HepG2 (cell line): ENCODE results near the gene GAS2L1. TPM values are rescaled to one million over a fixed set of nuclear protein-coding genes. Genes with fewer than 3 reads are reported as not detected.

Source experiments
- ATAC-seq: fragments of 200-7000 bp; cut with Tn5 transposase; 3 replicates; pipeline ENCODE4 v1.9.1; 2020; ENCODE audit warnings: mild to moderate bottlenecking, moderate library complexity
- BruUV-seq: library from RNA; stranded (reverse); fragments of 400-500 nt; replicated peaks from 2 replicates; lab custom pipeline; 2021; lab: Mats Ljungman, UMichigan
- CTCF ChIA-PET: fragments of 300-600 bp; formaldehyde crosslinking; extraction: SDS; loops from one replicate; lab custom pipeline; 2021; ENCODE audit warnings: low total read pairs, inconsistent platforms, low intra/inter-chr PET ratio; lab: Yijun Ruan, JAX
- POLR2A ChIA-PET: fragments of 350-600 bp; sonication (Branson Sonifier 250); formaldehyde crosslinking; loops from one replicate; lab custom pipeline; 2020; ENCODE audit warnings: antibody characterized with exemption, inconsistent platforms; lab: Yijun Ruan, JAX
- DNase-seq: peaks from one replicate; pipeline ENCODE4 v3.0.0-alpha.2; 2015; ENCODE audit warnings: low spot score
- FAIRE-seq: peaks from 3 replicates; lab custom pipeline; 2011; peaks lifted over from hg19 to GRCh38; lab: Jason Lieb, UNC
- H2AFZ ChIP-seq: one replicate; pipeline ENCODE4 v1.6.1; 2011; ENCODE audit warnings: low read length, inconsistent platforms
- H3K27ac ChIP-seq: fragments of 300-600 bp; 3 replicates; pipeline ENCODE4 v1.8.0; 2011; ENCODE audit warnings: mixed run types, mild to moderate bottlenecking, mixed read lengths, low read length, inconsistent platforms; ENCODE audit not compliant: insufficient read depth; ENCODE audit errors: extremely low read length
- H3K27me3 ChIP-seq, 2 experiments: fragments of 200-600 bp in 1 of 2; 2 replicates in 1 of 2; 3 replicates in 1 of 2; pipeline versions ENCODE4 v1.6.0 to v1.8.0; 2011; ENCODE audit warnings: low read length in 2 of 2, mild to moderate bottlenecking in 2 of 2, moderate library complexity in 2 of 2, inconsistent platforms in 1 of 2; ENCODE audit not compliant: insufficient read depth in 2 of 2, control insufficient read depth in 1 of 2
- H3K36me3 ChIP-seq, 2 experiments: fragments of 200-600 bp in 1 of 2; replicated peaks in 1 of 2; 2 replicates in 1 of 2; 3 replicates in 1 of 2; pipeline versions ENCODE4 v1.5.1 to v1.8.0; 2011; ENCODE audit warnings: low read length in 2 of 2, inconsistent platforms in 1 of 2; ENCODE audit not compliant: insufficient read depth in 2 of 2, control insufficient read depth in 1 of 2
- H3K4me1 ChIP-seq: 2 replicates; pipeline ENCODE4 v1.5.1; 2012; ENCODE audit warnings: low read length, inconsistent platforms; ENCODE audit not compliant: insufficient read depth
- H3K4me2 ChIP-seq: 2 replicates; pipeline ENCODE4 v1.6.0; 2011; ENCODE audit warnings: low read depth, low read length, inconsistent platforms
- H3K4me3 ChIP-seq, 3 experiments: fragments of 200-600 bp in 1 of 3; sonication (generic), shearing (Covaris generic) in 1 of 3; replicated peaks in 1 of 3; 2 replicates each; pipeline ENCODE4 v1.5.1; 2011 to 2016; ENCODE audit warnings: low read length in 3 of 3, inconsistent platforms in 2 of 3, low read depth in 2 of 3, mild to moderate bottlenecking in 2 of 3, control low read depth in 1 of 3, mixed read lengths in 1 of 3; ENCODE audit not compliant: insufficient read depth in 1 of 3
- H3K79me2 ChIP-seq: one replicate; pipeline ENCODE4 v1.6.1; 2011; ENCODE audit warnings: low read length, inconsistent platforms; ENCODE audit not compliant: insufficient read depth
- H3K9ac ChIP-seq: 2 replicates; pipeline ENCODE4 v1.6.0; 2011; ENCODE audit warnings: mild to moderate bottlenecking, low read depth, low read length, inconsistent platforms; ENCODE audit not compliant: insufficient read depth
- H3K9me3 ChIP-seq: 2 replicates; pipeline ENCODE4 v1.5.1; 2012; ENCODE audit warnings: mild to moderate bottlenecking, low read length
- H4K20me1 ChIP-seq: 2 replicates; pipeline ENCODE4 v1.6.0; 2011; ENCODE audit warnings: inconsistent platforms, mild to moderate bottlenecking, low read length, moderate library complexity; ENCODE audit not compliant: insufficient read depth
- CEBPG ChIP-seq: IDR thresholded peaks from 2 replicates; pipeline ENCODE4 v1.6.1; 2016
- CENPT ChIP-seq: sonication (generic); formaldehyde crosslinking; IDR thresholded peaks from 2 replicates; pipeline ENCODE4 v1.8.0; 2022; ENCODE audit warnings: low read depth, mild to moderate bottlenecking, moderate library complexity, missing genetic modification reagents
- ISX ChIP-seq: sonication (generic); formaldehyde crosslinking; conservative IDR thresholded peaks from 2 replicates; pipeline ENCODE4 v1.5.0; 2020; ENCODE audit warnings: missing genetic modification reagents
- MEIS1 ChIP-seq: sonication (generic); formaldehyde crosslinking; IDR thresholded peaks from 2 replicates; pipeline ENCODE4 v1.9.0; 2021; ENCODE audit warnings: mild to moderate bottlenecking, missing genetic modification reagents, moderate library complexity, borderline replicate concordance
- MXI1 ChIP-seq: IDR thresholded peaks from 3 replicates; pipeline ENCODE4 v1.6.1; 2012; ENCODE audit warnings: low read depth, low read length, inconsistent platforms, borderline replicate concordance
- YEATS2 ChIP-seq: sonication (generic); formaldehyde crosslinking; IDR thresholded peaks from 2 replicates; pipeline ENCODE4 v1.4.0; 2020; ENCODE audit warnings: missing genetic modification reagents, borderline replicate concordance
- YEATS4 ChIP-seq: sonication (generic); formaldehyde crosslinking; IDR thresholded peaks from 2 replicates; pipeline ENCODE4 v1.4.0; 2020; ENCODE audit warnings: missing genetic modification reagents, borderline replicate concordance
- ZNF296 ChIP-seq: sonication (generic); formaldehyde crosslinking; conservative IDR thresholded peaks from 2 replicates; pipeline ENCODE4 v1.5.0; 2020; ENCODE audit warnings: mild to moderate bottlenecking, missing genetic modification reagents
- ZNF431 ChIP-seq: sonication (generic); formaldehyde crosslinking; IDR thresholded peaks from 2 replicates; pipeline ENCODE4 v1.9.0; 2022; ENCODE audit warnings: missing genetic modification reagents, low read depth, mild to moderate bottlenecking, borderline replicate concordance
- ZNF660 ChIP-seq: sonication (generic); formaldehyde crosslinking; IDR thresholded peaks from 2 replicates; pipeline ENCODE4 v1.5.1; 2020; ENCODE audit warnings: mild to moderate bottlenecking, low read depth, missing genetic modification reagents, borderline replicate concordance
- WGBS: methylation state at CpG from one replicate; pipeline ENCODE4 v1.1.6; 2017; ENCODE audit warnings: low lambda C conversion rate; 5-methylcytosine and 5-hydroxymethylcytosine counted together
- in situ Hi-C: cut with HindIII; loops from 2 replicates; pipeline ENCODE4 v1.10.0; 2017; ENCODE audit warnings: low pct_unique_long_range_greater_than_20kb; ENCODE audit not compliant: extremely low pct_ligation_motif_present
- intact Hi-C: fragments of 100-400 bp; cut with micrococcal nuclease; formaldehyde crosslinking; loops from one replicate; pipeline ENCODE4 v1.10.0; 2022; ENCODE audit not compliant: unreplicated experiment
- polyA plus RNA-seq, 8 experiments: library from polyadenylated mRNA; depleted of rRNA in 3 of 8; stranded (reverse) in 7 of 8; unstranded in 1 of 8; fragments of >200 nt; fragmentation: Illumina TruSeq in 4 of 8; extraction: Trizol in 4 of 8; gene quantifications; 2 replicates each; pipeline versions ENCODE4 v1.2.1 to v1.2.3, GENCODE V29; 2011 to 2016; ENCODE audit warnings: low read depth in 4 of 8, missing spikeins in 1 of 8, mixed read lengths in 1 of 8; ENCODE audit not compliant: insufficient read depth in 1 of 8
- total RNA-seq, 5 experiments: library from RNA; depleted of rRNA; stranded (reverse); fragments of >200 nt; fragmentation: Illumina TruSeq; extraction: Trizol; gene quantifications; 2 replicates each; pipeline ENCODE4 v1.2.3, GENCODE V29; 2016; ENCODE audit warnings: low read depth in 1 of 5
- TF ChIP-seq, protein P1 (sequence below): sonication (generic); formaldehyde crosslinking; IDR thresholded peaks from 2 replicates; pipeline ENCODE4 v1.4.0; 2020; ENCODE audit warnings: missing genetic modification reagents
- TF ChIP-seq, protein P2 (sequence below): IDR thresholded peaks from 2 replicates; pipeline ENCODE4 v1.6.1; 2016; ENCODE audit warnings: low read depth, control low read depth
- TF ChIP-seq, protein P3 (sequence below): sonication (generic); formaldehyde crosslinking; conservative IDR thresholded peaks from 2 replicates; pipeline ENCODE4 v1.8.1; 2023; ENCODE audit warnings: missing genetic modification reagents
- TF ChIP-seq, protein P4 (sequence below): sonication (generic); formaldehyde crosslinking; IDR thresholded peaks from 2 replicates; pipeline ENCODE4 v1.8.0; 2022; ENCODE audit warnings: low read depth, missing genetic modification reagents

The GAS2L1 gene
- total and polyA plus RNA-seq, 2 of the 13 experiments (the other 11 are each of a cell fraction or from before 2014, with no cell fraction given) = 1.8 to 3.3 TPM

DNA sequence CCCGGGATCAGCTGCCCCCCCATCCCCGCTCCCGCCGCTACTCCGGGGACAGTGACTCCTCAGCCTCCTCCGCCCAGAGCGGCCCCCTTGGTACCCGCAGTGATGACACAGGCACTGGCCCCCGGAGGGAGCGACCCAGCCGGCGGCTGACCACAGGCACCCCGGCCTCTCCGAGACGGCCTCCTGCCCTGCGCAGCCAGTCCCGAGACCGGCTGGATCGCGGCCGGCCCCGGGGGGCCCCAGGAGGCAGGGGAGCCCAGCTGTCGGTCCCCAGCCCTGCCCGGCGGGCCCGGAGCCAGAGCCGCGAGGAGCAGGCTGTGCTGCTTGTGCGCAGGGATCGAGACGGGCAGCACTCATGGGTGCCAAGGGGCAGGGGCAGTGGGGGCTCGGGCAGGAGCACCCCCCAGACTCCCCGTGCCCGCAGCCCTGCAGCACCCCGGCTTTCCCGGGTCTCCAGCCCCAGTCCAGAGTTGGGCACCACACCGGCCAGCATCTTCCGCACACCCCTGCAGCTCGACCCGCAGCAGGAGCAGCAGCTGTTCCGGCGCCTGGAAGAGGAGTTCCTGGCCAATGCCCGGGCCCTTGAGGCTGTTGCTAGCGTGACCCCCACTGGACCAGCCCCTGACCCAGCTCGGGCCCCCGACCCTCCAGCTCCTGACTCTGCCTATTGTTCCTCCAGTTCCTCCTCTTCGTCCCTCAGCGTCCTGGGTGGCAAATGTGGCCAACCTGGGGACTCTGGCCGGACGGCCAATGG, 5.2 kb downstream of the GAS2L1 start:
- TF ChIP-seq, protein P1, sequence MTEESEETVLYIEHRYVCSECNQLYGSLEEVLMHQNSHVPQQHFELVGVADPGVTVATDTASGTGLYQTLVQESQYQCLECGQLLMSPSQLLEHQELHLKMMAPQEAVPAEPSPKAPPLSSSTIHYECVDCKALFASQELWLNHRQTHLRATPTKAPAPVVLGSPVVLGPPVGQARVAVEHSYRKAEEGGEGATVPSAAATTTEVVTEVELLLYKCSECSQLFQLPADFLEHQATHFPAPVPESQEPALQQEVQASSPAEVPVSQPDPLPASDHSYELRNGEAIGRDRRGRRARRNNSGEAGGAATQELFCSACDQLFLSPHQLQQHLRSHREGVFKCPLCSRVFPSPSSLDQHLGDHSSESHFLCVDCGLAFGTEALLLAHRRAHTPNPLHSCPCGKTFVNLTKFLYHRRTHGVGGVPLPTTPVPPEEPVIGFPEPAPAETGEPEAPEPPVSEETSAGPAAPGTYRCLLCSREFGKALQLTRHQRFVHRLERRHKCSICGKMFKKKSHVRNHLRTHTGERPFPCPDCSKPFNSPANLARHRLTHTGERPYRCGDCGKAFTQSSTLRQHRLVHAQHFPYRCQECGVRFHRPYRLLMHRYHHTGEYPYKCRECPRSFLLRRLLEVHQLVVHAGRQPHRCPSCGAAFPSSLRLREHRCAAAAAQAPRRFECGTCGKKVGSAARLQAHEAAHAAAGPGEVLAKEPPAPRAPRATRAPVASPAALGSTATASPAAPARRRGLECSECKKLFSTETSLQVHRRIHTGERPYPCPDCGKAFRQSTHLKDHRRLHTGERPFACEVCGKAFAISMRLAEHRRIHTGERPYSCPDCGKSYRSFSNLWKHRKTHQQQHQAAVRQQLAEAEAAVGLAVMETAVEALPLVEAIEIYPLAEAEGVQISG (CRISPR knock-in tag) = no peak
- TF ChIP-seq, protein P2, sequence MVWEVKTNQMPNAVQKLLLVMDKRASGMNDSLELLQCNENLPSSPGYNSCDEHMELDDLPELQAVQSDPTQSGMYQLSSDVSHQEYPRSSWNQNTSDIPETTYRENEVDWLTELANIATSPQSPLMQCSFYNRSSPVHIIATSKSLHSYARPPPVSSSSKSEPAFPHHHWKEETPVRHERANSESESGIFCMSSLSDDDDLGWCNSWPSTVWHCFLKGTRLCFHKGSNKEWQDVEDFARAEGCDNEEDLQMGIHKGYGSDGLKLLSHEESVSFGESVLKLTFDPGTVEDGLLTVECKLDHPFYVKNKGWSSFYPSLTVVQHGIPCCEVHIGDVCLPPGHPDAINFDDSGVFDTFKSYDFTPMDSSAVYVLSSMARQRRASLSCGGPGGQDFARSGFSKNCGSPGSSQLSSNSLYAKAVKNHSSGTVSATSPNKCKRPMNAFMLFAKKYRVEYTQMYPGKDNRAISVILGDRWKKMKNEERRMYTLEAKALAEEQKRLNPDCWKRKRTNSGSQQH = no peak
- TF ChIP-seq CEBPG (CRISPR knock-in tag) = no peak
- TF ChIP-seq, protein P3, sequence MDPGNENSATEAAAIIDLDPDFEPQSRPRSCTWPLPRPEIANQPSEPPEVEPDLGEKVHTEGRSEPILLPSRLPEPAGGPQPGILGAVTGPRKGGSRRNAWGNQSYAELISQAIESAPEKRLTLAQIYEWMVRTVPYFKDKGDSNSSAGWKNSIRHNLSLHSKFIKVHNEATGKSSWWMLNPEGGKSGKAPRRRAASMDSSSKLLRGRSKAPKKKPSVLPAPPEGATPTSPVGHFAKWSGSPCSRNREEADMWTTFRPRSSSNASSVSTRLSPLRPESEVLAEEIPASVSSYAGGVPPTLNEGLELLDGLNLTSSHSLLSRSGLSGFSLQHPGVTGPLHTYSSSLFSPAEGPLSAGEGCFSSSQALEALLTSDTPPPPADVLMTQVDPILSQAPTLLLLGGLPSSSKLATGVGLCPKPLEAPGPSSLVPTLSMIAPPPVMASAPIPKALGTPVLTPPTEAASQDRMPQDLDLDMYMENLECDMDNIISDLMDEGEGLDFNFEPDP (CRISPR knock-in tag) = no peak
- TF ChIP-seq ZNF660 = no peak
- no peak for TF ChIP-seq MEIS1 (CRISPR knock-in tag)
- TF ChIP-seq ZNF296 (CRISPR knock-in tag) = no peak
- TF ChIP-seq, protein P4, sequence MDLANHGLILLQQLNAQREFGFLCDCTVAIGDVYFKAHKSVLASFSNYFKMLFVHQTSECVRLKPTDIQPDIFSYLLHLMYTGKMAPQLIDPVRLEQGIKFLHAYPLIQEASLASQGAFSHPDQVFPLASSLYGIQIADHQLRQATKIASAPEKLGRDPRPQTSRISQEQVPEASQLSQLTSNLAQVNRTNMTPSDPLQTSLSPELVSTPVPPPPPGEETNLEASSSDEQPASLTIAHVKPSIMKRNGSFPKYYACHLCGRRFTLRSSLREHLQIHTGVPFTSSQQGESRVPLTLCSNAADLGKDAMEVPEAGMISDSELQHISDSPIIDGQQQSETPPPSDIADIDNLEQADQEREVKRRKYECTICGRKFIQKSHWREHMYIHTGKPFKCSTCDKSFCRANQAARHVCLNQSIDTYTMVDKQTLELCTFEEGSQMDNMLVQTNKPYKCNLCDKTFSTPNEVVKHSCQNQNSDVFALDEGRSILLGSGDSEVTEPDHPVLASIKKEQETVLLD (CRISPR knock-in tag) = no peak
- no peak for TF ChIP-seq ISX
- no peak for TF ChIP-seq YEATS2 (CRISPR knock-in tag)
- no peak for TF ChIP-seq YEATS4 (CRISPR knock-in tag)
- TF ChIP-seq CENPT (CRISPR knock-in tag) = no peak
- TF ChIP-seq ZNF431 (CRISPR knock-in tag) = no peak
- TF ChIP-seq MXI1 = no peak
- H3K4me2 ChIP-seq = no peak overlapping the region
- WGBS = 89% methylated on average over 19 of the region's 50 CpGs
- H3K27me3 ChIP-seq = peaks cover 7 to 34% of the 10 kb centered on the region in 2 experiments
- no peaks in the 10 kb centered on the region for H3K79me2 ChIP-seq
- FAIRE-seq (no peak), DNase-seq (no peak), ATAC-seq (no peak)
- POLR2A ChIA-PET = no interaction called here
- H3K9ac ChIP-seq = no peak overlapping the region
- H3K27ac ChIP-seq = no peak overlapping the region
- intact Hi-C loops = no loop called here
- no peak overlapping the region for H3K4me3 ChIP-seq
- H2AFZ ChIP-seq = no peak overlapping the region
- H3K9me3 ChIP-seq = no peaks in the 10 kb centered on the region
- CTCF ChIA-PET = no interaction called here
- H4K20me1 ChIP-seq = no peaks in the 10 kb centered on the region; the same call in 1 of the 2 replicates
- peaks cover 58% of the 10 kb centered on the region for H3K4me1 ChIP-seq
- in situ Hi-C loops = no loop called here
- H3K36me3 ChIP-seq = no peaks in the 10 kb centered on the region
- no TSS peak for BruUV-seq
